ENCODE results near the gene NEK5. TPM values are rescaled to one million over a fixed set of nuclear protein-coding genes. Genes with fewer than 3 reads are reported as not detected.
A peak's percentile ranks its signal among the peaks of the same experiment; 100 is the strongest.

NEK5 gene
- total and polyA plus RNA-seq, 2 donors (not counting 3 experiments of a cell fraction or from before 2014, with no cell fraction given) = 0.03 to 0.18 TPM

GRCh38 chr13:51997186-51997585 is 131.7 kb downstream of the NEK5 start:
- Histone ChIP-seq H3K9me3 (replicated peaks; ENCODE audit: control insufficient read depth, insufficient read depth, low read length) (no peaks in the 10 kb centered on the region), H4K20me1 (replicated peaks; ENCODE audit: control insufficient read depth, extremely low read depth, insufficient read depth, low read length) (no peaks in the 10 kb centered on the region), H3K27ac (ENCODE audit: insufficient read depth, low read depth, low read length) (no peak overlapping the region), H3K36me3 (ENCODE audit: control insufficient read depth in 2 of 2, extremely low read depth in 1 of 2, insufficient read depth in 2 of 2, low read length in 2 of 2) (no peaks in the 10 kb centered on the region), H3K4me1 (ENCODE audit: control insufficient read depth, extremely low read depth, insufficient read depth, low read length) (no peaks in the 10 kb centered on the region), H3K4me3 (replicated peaks in 1 of 3; ENCODE audit: insufficient read depth in 1 of 3, low read depth in 1 of 3, low read length in 3 of 3) (no peak overlapping the region), H3K27me3 (ENCODE audit: control insufficient read depth in 2 of 2, insufficient read depth in 2 of 2, low read length in 2 of 2) (peaks cover 17 to 19% of the 10 kb centered on the region in 2 experiments), H3K9me1 (replicated peaks; ENCODE audit: control insufficient read depth, extremely low read depth, insufficient read depth, low read length) (no peaks in the 10 kb centered on the region), H3K79me2 (ENCODE audit: control insufficient read depth, insufficient read depth, low read length) (no peaks in the 10 kb centered on the region), H2AFZ (ENCODE audit: low read depth, low read length) (no peak overlapping the region), H3K9ac (replicated peaks; ENCODE audit: extremely low read depth, insufficient read depth, low read length) (no peak overlapping the region), H3K4me2 (ENCODE audit: insufficient read depth, low read length) (no peak overlapping the region)
- intact Hi-C loops (cut with micrococcal nuclease) = no loop called here
- no TSS peak for BruUV-seq (replicated peaks)
- CTCF ChIA-PET = no interaction called here
- dilution Hi-C loops (cut with MboI; ENCODE audit: extremely low pct_ligation_motif_present, low sequenced_read_pairs) = no loop called here
- FAIRE-seq = no peak
- TF ChIP-seq MYC (IDR thresholded peaks at IDR 0.05; ENCODE audit: low read depth, low read length) (no peak), FOS (IDR thresholded peaks at IDR 0.05; ENCODE audit: borderline replicate concordance, insufficient read depth, low read length) (no peak), POLR2A (IDR thresholded peaks at IDR 0.05; ENCODE audit: low read depth, low read length) (no peak), POLR2AphosphoS5 (IDR thresholded peaks at IDR 0.05; ENCODE audit: insufficient read depth, low read depth, low read length) (no peak)
- DNase-seq (ENCODE audit: low read depth, low spot score) = no peak
- POLR2A ChIA-PET = no interaction called here

GRCh38 chr13:51996641-51997040 is 132.2 kb downstream of the NEK5 start:
- DNase-seq (ENCODE audit: low read depth, low spot score) = no peak
- POLR2A ChIA-PET = no interaction called here
- BruUV-seq (replicated peaks) = no TSS peak
- H3K79me2 ChIP-seq (ENCODE audit: control insufficient read depth, insufficient read depth, low read length) = no peaks in the 10 kb centered on the region
- no peaks in the 10 kb centered on the region for H4K20me1 ChIP-seq (replicated peaks; ENCODE audit: control insufficient read depth, extremely low read depth, insufficient read depth, low read length)
- dilution Hi-C loops (cut with MboI; ENCODE audit: extremely low pct_ligation_motif_present, low sequenced_read_pairs) (no loop called here), intact Hi-C loops (cut with micrococcal nuclease) (no loop called here)
- no peak for TF ChIP-seq GATA2 (IDR thresholded peaks at IDR 0.05; ENCODE audit: insufficient read depth, insufficient read length, low read depth, low read length)
- no peak for TF ChIP-seq POLR2AphosphoS5 (IDR thresholded peaks at IDR 0.05; ENCODE audit: insufficient read depth, low read depth, low read length)
- TF ChIP-seq CTCF (IDR thresholded peaks at IDR 0.05; ENCODE audit: extremely low read depth in 1 of 2, insufficient read depth in 1 of 2, low read depth in 1 of 2, low read length in 2 of 2) = no peak
- TF ChIP-seq JUN (IDR thresholded peaks at IDR 0.05; ENCODE audit: borderline replicate concordance, insufficient read depth, insufficient read length, low read depth) = no peak
- TF ChIP-seq MAX (IDR thresholded peaks at IDR 0.05; ENCODE audit: insufficient read depth, insufficient read length) = no peak
- TF ChIP-seq EZH2 (IDR thresholded peaks at IDR 0.05; ENCODE audit: borderline replicate concordance, low read depth, low read length, severe bottlenecking) = peak; percentile 42
- TF ChIP-seq POLR2A (IDR thresholded peaks at IDR 0.05; ENCODE audit: low read depth, low read length) = no peak
- no peak for TF ChIP-seq FOS (IDR thresholded peaks at IDR 0.05; ENCODE audit: borderline replicate concordance, insufficient read depth, low read length)
- no peak for TF ChIP-seq MYC (IDR thresholded peaks at IDR 0.05; ENCODE audit: low read depth, low read length)
- no peak overlapping the region for H2AFZ ChIP-seq (ENCODE audit: low read depth, low read length)
- no peak overlapping the region for H3K9ac ChIP-seq (replicated peaks; ENCODE audit: extremely low read depth, insufficient read depth, low read length)
- H3K36me3 ChIP-seq (ENCODE audit: control insufficient read depth in 2 of 2, extremely low read depth in 1 of 2, insufficient read depth in 2 of 2, low read length in 2 of 2) = no peaks in the 10 kb centered on the region
- peaks cover 17 to 19% of the 10 kb centered on the region in 2 experiments for H3K27me3 ChIP-seq (ENCODE audit: control insufficient read depth in 2 of 2, insufficient read depth in 2 of 2, low read length in 2 of 2)
- H3K27ac ChIP-seq (ENCODE audit: insufficient read depth, low read depth, low read length) = no peak overlapping the region
- H3K4me1 ChIP-seq (ENCODE audit: control insufficient read depth, extremely low read depth, insufficient read depth, low read length) = no peaks in the 10 kb centered on the region
- CTCF ChIA-PET = no interaction called here
- no peaks in the 10 kb centered on the region for H3K9me3 ChIP-seq (replicated peaks; ENCODE audit: control insufficient read depth, insufficient read depth, low read length)
- no peak overlapping the region for H3K4me3 ChIP-seq (replicated peaks in 1 of 3; ENCODE audit: insufficient read depth in 1 of 3, low read depth in 1 of 3, low read length in 3 of 3)
- H3K4me2 ChIP-seq (ENCODE audit: insufficient read depth, low read length) = no peak overlapping the region
- H3K9me1 ChIP-seq (replicated peaks; ENCODE audit: control insufficient read depth, extremely low read depth, insufficient read depth, low read length) = no peaks in the 10 kb centered on the region
- FAIRE-seq = no peak

Data from endothelial cell of umbilical vein (primary cell).